MM.1S (cell line): ENCODE results near the gene ADAMTS7.

Experiments used
- CTCF ChIP-seq: fragments of 300-600 bp; sonication (generic); IDR thresholded peaks from 2 replicates; pipeline ENCODE4 v1.5.1; 2016; ENCODE audit warnings: antibody characterized with exemption, low read length, mixed read lengths
- EZH2 ChIP-seq: fragments of 300-600 bp; sonication (generic); optimal IDR thresholded peaks from 2 replicates; pipeline ENCODE3; 2017; ENCODE audit warnings: low read depth, mild to moderate bottlenecking, antibody characterized with exemption, low read length, mixed read lengths
- EZH2phosphoT487 ChIP-seq: fragments of 300-600 bp; sonication (generic); IDR thresholded peaks from 2 replicates; pipeline ENCODE4 v1.6.1; 2018; ENCODE audit warnings: antibody characterized with exemption, low read length

- TF ChIP-seq CTCF = no peak
- TF ChIP-seq EZH2phosphoT487 = no peak
- no peak for TF ChIP-seq EZH2
These were observed 95.8 kb downstream of the ADAMTS7 start for GRCh38 chr15:78715434-78715833.
